ENCODE data around the gene ZNF469. TPM values are rescaled to one million over a fixed set of nuclear protein-coding genes. Genes with fewer than 3 reads are reported as not detected.

The ZNF469 gene
- total RNA-seq, 4 donors from 2014 or later, result 0.96 to 4.8 (median 2.1) TPM

GRCh38 chr16:88381820-88382451 is 823 bp upstream of the ZNF469 start:
- Histone ChIP-seq H3K27ac (no peak overlapping the region), H3K4me3 (no peak overlapping the region), H3K27me3 (peaks cover 70% of the 10 kb centered on the region), H3K4me1 (peaks cover 0 to 21% (median 0%) of the 10 kb centered on the region in 3 donors), H3K9me3 (no peaks in the 10 kb centered on the region), H3K36me3 (no peaks in the 10 kb centered on the region)
- no peak for ATAC-seq
- TF ChIP-seq POLR2A (IDR thresholded peaks at IDR 0.05), result no peak
- no peak for TF ChIP-seq POLR2AphosphoS5 (IDR thresholded peaks at IDR 0.05)
- TF ChIP-seq EP300 (IDR thresholded peaks at IDR 0.05), result no peak
- no peak for TF ChIP-seq CTCF (IDR thresholded peaks at IDR 0.05)
- WGBS, 2 donors (ENCODE audit: low coverage in 1 of 2), result 68 to 75% methylated on average over 2 to 3 of the region's 21 CpGs

- Histone ChIP-seq H3K27me3 (peaks cover 77% of the 10 kb centered on the region), H3K4me3 (peak overlapping the region in 1 of 2 donors; percentile 55), H3K4me1 (peaks cover 0 to 31% (median 0%) of the 10 kb centered on the region in 3 donors), H3K27ac (peak overlapping the region in 1 of 4 donors; percentile 57), H3K36me3 (no peaks in the 10 kb centered on the region), H3K9me3 (no peaks in the 10 kb centered on the region)
- TF ChIP-seq CTCF (IDR thresholded peaks at IDR 0.05), result peak in 3 of 4 experiments; percentile 51 to 76 (median 66)
- TF ChIP-seq EP300 (IDR thresholded peaks at IDR 0.05), result no peak
- no peak for TF ChIP-seq POLR2AphosphoS5 (IDR thresholded peaks at IDR 0.05)
- ATAC-seq, result peak; percentile 32
- WGBS, 2 donors (ENCODE audit: low coverage in 1 of 2), result no CpG with 5 or more reads among the region's 94 CpGs
Observed at GRCh38 chr16:88383401-88384221, 852 bp downstream of the ZNF469 start.

- WGBS, 2 donors (ENCODE audit: low coverage in 1 of 2), result 73 to 80% methylated on average over 3 to 7 of the region's 18 CpGs
- peak overlapping the region in 1 of 4 donors; percentile 57 for H3K27ac ChIP-seq
- H3K27me3 ChIP-seq, result peaks cover 71% of the 10 kb centered on the region
- H3K4me3 ChIP-seq, result peak overlapping the region in 1 of 2 donors; percentile 55
- TF ChIP-seq POLR2AphosphoS5 (IDR thresholded peaks at IDR 0.05) (no peak), CTCF (IDR thresholded peaks at IDR 0.05) (no peak), POLR2A (IDR thresholded peaks at IDR 0.05) (no peak), EP300 (IDR thresholded peaks at IDR 0.05) (no peak)
- H3K36me3 ChIP-seq, result no peaks in the 10 kb centered on the region
- H3K4me1 ChIP-seq, result peaks cover 0 to 34% (median 0%) of the 10 kb centered on the region in 3 donors
- no peak for ATAC-seq
- no peaks in the 10 kb centered on the region for H3K9me3 ChIP-seq
Observed at GRCh38 chr16:88384222-88385111, 1.7 kb downstream of the ZNF469 start.

- TF ChIP-seq CTCF (IDR thresholded peaks at IDR 0.05) (no peak), POLR2AphosphoS5 (IDR thresholded peaks at IDR 0.05) (no peak), EP300 (IDR thresholded peaks at IDR 0.05) (no peak), POLR2A (IDR thresholded peaks at IDR 0.05) (no peak)
- H3K4me1 ChIP-seq, result peaks cover 0 to 34% (median 0%) of the 10 kb centered on the region in 3 donors
- peaks cover 78% of the 10 kb centered on the region for H3K27me3 ChIP-seq
Observed at GRCh38 chr16:88385112-88385594, 2.4 kb downstream of the ZNF469 start.

More at GRCh38 chr16:88385112-88385594, 2.4 kb downstream of the ZNF469 start:
- Histone ChIP-seq H3K36me3 (no peaks in the 10 kb centered on the region), H3K27ac (no peak overlapping the region), H3K9me3 (no peaks in the 10 kb centered on the region), H3K4me3 (no peak overlapping the region)
- 80% methylated on average over 2 of the region's 5 CpGs; no CpG with 5 or more reads in 1 of the 2 donors for WGBS, 2 donors (ENCODE audit: low coverage in 1 of 2)
- ATAC-seq, result no peak

Data from gastroesophageal sphincter (tissue), 4 donors.